HG02973 (cell line): ENCODE measurements around the gene RECQL5.
"Not testable (repeated sequence)": the region's sequence is repeated elsewhere in the genome, so short reads cannot be mapped to it uniquely, and the experiment has no call there.

Source experiments
- ATAC-seq: cut with Tn5 transposase; IDR thresholded peaks from one replicate; pipeline ENCODE4 v1.9.1; 2021; ENCODE audit warnings: moderate library complexity; ENCODE audit not compliant: unreplicated experiment

The RECQL5 gene

GRCh38 chr17:75595284-75595919, 71.6 kb downstream of the RECQL5 start:
- ATAC-seq: no peak

GRCh38 chr17:75594499-75595283, 72.3 kb downstream of the RECQL5 start:
- ATAC-seq: no peak

DNA sequence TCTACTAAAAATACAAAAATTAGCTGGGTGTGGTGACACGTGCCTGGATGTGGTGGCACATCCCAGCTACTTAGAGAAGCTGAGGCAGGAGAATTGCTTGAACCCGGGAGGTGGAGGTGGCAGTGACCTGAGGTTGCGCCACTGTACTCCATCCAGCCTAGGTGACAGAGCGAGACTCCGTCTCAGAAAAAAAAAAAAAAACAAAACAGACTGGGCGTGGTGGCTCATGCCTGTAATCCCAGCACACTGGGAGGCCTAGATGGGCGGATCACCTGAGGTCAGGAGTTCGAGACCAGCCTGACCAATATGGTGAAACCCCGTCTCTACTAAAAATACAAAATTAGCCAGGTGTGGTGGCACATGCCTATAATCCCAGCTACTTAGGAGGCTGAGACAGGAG, 73.5 kb downstream of the RECQL5 start:
- ATAC-seq: not testable (repeated sequence)

GRCh38 chr17:75592348-75593020, 74.5 kb downstream of the RECQL5 start:
- no peak for ATAC-seq

- ATAC-seq: no peak
Measured at GRCh38 chr17:75591722-75592302, 75.1 kb downstream of the RECQL5 start.

GRCh38 chr17:75590849-75591721, 75.9 kb downstream of the RECQL5 start:
- no peak for ATAC-seq

- no peak for ATAC-seq
Measured at GRCh38 chr17:75590314-75590761, 76.6 kb downstream of the RECQL5 start.

GRCh38 chr17:75589919-75590303, 77.0 kb downstream of the RECQL5 start:
- ATAC-seq: no peak

- peak; percentile 68 for ATAC-seq
Measured at GRCh38 chr17:75589012-75589918, 77.7 kb downstream of the RECQL5 start.

DNA sequence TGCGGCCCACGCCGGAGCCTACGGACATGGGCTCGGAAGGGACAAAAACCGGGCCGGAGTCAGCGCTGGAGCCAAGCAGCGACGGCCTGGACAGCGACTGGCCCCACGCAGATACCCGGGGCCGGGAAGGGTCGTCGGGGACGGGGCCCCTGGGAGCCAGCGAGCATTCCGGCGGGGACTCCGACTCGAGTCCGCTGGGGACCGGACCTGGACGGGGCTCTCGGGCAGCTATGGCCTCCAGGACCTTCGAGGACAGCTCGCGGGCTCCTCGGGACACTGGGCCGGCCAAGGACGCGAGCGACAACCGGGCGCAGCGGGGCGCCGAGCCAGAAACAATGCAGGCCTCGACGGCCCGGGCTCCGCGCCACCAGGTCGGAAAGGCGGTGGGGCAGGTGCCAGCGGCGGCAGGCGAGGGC, 78.3 kb downstream of the RECQL5 start:
- ATAC-seq: peak; percentile 13

DNA sequence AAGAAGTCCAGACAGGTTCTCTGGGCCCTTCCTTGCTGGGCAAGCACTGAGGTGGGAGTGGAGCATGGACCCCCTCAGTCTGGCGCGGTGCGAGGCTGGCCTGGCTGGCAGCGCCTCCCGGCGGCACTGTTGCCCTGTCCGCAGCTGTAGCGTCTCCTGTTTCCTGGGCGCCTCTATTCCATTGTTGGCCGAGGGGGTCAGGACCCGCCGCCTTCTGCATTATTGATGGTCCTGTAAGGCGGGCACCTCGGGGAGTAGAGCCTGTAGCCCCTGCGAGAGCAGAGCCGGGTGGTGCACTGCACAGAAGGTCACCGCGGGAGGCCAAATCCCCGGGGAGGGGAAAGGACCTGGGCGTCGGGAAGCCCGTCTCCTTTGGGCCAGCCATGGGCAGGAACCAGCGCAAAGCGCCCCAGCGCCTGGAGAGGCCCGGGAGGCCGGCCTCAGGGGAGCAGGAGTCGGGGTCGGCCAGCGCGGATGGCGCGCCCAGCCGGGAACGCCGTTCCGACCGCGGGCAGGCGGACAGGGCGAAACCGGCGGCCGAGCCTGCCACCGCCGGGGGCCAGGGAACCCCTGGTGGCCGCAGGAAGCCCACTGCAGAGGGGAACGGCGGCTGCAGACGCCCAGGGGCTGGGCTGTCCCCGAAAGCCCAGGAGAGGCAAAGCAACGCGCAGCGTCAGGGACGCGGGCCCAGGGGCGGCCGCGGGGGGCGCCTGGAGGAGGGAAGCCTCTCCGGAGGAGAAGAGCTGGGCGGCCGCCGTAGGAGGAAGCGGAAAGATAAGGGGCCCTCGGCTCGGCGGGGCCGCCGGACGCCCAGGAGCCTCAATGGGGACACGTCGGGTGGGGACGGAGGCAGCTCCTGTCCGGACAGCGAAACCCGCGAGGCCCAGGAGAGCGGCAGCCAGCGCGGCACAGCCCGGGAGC, 79.0 kb downstream of the RECQL5 start, which contains the start of gene MYO15B:
TSS of gene MYO15B (plus strand) at position 126 of the 921 bp plus-strand sequence. CDS start at position 384, 258 bp downstream.
- ATAC-seq: no peak

- ATAC-seq: no peak
Measured at GRCh38 chr17:75584849-75585175, 82.1 kb downstream of the RECQL5 start.

GRCh38 chr17:75583197-75583596, 83.8 kb downstream of the RECQL5 start:
- ATAC-seq: not testable (repeated sequence)

DNA sequence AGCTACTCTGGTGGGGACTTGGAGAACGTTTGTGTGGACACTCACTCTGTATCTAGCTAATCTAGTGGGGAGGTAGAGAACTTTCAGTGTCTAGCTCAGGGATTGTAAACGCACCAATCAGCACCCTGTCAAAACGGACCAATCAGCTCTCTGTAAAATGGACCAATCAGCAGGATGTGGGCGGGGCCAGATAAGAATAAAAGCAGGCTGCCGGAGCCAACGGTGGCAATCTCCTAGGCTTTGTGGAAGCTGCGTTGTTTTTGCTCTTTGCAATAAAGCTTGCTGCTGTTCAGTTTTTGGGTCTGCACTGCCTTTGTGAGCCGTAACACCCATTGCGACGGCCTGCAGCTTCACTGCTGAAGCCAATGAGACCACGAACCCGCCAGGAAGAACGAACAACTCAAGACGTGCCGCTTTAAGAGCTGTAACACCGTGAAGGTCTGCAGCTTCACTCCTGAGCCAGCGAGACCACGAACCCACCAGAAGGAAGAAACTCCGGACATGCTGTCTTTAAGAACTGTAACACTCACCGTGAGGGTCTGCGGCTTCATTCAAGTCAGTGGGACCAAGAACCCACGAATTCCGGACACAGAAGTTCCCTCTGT, 85.7 kb downstream of the RECQL5 start:
- ATAC-seq: not testable (repeated sequence)
